ENCODE measurements around the gene JUP.
"Not testable (repeated sequence)": the region's sequence is repeated elsewhere in the genome, so short reads cannot be mapped to it uniquely, and the experiment has no call there.

Gene JUP

DNA sequence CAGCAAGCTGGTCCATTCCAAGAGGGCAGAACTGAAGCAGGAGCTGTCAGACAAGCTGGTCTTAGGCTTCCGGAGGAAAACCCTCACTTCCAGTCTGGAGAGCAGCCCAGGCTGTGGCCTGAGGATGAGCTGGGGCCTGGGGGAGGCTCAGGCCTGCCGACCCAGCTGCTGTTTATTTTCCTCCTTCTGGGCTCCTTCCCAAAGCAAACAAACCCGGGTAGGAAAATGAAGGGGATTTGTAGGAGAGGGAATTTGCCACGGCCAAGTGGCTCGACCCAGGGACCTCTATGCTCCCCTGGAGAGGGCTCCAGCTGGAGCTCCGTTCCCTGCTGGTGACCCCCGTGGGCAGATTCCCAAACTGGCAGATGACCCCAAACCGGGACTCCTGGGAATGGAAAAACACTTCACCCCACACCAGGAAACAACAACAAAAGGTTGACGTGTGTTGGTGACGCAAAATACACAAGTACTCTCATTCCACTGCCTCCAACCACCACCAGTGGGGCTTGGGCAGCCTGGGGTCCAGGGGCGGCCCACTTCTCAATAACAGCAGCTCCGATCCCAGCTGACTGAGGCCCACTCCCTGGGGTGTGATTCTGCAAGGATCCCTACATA lies 8.8 kb downstream of the JUP start:
- no peak for DNase-seq

DNA sequence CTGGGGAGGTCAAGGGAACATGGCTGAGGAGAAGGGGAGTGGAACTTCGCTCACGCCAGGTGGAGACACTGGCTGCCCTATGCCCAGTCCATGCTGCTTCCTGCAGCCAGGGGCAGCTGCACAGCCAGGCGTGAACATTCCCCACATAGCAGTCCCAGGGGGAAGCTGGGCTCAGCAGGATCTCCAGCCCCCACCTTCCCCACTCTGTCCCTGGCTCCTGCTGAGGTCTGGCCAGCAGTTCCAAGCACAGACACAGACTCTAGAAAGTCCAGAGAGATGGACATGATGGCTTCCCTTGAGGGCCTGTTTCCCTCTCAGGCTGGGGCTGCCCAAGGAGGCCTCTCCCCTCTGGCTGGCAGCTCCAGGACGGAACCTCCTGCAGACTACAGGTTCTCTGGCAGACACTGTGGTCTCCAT lies 9.3 kb downstream of the JUP start:
- no peak for DNase-seq

DNA sequence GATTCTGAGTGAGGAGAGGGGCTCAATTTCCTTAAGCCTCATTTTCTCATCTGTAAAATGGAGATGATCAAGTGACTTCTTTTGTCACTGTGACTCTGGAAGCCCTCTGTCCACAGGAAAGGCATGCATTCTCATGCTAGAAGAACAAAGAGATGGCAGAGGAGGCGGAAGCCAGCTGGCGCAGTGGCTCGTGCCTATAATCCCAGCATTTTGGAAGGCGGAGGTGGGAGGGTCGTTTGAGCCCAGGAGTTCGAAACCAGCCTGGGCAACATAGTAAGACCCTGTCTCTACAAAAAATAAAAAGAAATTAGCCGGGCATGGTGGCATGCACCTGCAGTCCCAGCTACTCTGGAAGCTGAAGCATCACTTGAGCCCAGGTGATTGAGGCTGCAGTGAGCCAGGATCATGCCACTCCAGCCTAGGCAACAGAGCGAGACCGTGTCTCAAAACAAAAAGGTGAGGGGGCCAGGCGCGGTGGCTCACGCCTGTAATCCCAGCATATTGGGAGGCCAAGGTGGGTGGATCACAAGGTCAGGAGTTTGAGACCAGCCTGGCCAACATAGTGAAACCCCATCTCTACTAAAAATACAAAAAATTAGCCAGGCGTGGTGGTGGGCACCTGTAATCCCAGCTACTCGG lies 10.1 kb downstream of the JUP start:
- not testable (repeated sequence) for DNase-seq

DNA sequence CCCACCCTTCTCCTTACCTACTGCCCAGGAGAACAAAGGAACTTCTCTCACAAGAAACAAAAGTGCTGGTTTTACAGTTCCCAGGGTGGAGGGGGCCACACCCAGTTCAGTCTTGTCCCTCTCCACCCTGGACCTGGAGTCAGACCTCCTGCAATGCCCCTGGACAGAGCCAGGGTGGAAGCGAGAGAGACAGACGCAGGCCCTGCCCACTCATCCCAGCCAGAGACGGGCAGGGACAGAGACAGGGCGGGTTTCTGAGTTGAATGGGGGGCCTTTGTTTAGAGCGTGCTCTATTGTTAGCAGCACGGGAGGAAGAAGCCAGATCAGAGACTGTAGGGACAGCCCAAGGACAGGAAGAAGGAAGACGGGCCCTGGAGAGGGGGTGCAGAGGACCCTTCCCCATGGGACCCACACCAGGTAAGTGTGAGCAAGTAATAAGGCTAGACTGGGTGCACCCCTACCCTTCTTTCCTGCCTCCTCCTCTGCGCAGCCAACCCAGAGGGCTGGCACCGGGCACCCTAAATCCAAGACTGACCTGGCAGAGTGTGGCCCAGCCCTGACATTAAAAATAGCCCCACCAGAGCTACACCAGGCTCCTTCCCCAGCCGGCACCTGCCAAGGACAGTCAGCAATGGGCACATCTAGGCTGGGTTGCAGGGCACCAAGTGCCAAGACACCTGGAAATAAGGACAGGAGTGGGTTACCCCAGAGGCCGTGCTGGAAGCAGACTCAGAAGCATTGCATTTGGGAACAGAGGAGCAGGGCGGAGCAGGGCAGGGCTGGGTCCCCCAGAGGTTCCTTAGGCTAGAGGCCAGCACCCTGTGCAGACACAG lies 10.9 kb downstream of the JUP start:
- no peak for DNase-seq

DNA sequence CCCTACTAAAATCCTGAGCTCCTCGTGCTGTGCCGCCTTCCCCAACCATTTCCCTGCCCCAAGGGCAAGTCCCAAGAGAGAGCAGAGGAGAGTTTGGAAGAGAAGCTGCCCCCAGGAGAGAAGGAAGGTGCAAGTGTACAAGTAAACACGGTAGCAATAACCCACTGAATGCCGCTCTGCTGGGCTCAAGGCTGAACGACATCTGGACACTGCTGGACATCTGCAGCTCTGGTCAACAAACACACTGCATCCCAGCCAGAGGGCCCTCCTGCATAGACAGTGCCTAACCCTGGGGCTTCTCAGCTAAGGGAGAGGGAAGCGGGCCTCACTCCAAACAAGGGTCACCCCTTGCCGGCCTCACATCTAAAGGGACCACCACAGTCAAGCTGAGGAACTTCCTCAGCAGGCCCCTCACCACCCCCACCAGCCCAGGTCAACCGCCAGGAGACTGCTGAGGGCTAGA lies 12.7 kb downstream of the JUP start:
- no peak for DNase-seq

DNA sequence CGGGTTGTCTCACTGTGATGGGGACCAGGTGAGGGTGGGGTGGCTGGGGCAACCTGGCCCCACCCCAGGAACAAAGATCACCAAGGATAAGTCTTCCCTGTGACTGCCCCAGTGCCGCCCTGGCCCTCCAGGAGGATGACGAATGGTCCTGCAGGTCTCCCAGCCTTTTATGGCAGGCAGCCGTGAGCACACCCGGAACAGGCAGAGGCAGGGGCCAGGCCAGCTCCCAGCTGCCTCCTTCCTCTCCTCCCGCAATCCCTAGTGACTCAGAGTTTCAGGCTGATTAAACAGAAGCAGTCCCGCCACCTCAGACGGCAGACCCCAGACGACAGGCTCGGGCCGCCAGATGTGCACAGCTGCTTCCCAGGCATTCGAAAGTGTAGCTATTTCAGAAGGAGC lies 13.3 kb downstream of the JUP start:
- DNase-seq, result no peak

DNA sequence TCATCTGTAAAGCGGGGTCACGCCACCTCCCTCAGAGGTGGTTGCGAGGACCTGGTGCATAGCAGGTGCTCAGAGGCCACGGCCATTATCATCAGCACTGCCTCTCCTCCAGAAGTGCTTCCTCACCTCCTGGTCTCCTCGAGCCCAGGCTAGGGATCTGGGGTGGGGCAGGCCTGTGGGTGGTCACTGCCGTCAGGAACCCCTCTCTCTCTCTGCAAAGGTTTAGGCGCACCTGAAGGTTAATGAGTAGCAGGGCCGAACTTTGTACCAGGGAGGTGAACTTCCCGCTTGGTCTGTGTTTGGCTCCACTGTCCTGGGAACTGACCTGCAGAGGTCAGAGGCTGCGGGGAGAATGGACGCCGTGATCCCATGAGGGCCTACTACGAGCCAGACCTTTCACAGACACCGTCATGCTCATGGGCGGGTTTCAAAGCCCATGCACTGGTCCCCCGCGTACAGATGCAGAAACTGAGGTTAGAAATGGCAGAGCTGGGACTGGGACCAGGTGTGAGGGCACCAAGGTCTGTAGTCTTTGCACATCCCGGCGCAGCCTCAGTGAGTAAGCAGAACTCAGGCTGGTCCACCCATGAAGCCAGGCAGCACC lies 13.8 kb downstream of the JUP start:
- DNase-seq, result no peak

DNA sequence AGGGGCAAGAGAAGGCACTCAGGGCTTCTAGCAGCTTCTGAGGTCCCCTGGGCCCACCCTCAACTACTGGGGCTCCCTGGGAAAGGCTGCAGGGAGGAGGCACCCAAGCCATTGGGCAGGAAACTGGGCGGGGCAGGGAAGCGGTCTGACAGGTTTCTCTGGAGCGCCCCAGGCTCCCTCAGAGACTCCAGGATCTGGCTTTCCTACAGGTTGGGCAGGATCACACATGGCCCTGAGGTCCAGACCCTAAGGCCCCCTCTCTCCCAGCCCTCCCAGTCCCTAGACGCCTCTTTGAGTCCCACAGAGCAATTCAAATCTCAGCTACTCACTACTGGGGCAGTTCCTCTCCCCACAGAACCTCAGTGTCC lies 14.3 kb downstream of the JUP start:
- DNase-seq, result no peak

DNA sequence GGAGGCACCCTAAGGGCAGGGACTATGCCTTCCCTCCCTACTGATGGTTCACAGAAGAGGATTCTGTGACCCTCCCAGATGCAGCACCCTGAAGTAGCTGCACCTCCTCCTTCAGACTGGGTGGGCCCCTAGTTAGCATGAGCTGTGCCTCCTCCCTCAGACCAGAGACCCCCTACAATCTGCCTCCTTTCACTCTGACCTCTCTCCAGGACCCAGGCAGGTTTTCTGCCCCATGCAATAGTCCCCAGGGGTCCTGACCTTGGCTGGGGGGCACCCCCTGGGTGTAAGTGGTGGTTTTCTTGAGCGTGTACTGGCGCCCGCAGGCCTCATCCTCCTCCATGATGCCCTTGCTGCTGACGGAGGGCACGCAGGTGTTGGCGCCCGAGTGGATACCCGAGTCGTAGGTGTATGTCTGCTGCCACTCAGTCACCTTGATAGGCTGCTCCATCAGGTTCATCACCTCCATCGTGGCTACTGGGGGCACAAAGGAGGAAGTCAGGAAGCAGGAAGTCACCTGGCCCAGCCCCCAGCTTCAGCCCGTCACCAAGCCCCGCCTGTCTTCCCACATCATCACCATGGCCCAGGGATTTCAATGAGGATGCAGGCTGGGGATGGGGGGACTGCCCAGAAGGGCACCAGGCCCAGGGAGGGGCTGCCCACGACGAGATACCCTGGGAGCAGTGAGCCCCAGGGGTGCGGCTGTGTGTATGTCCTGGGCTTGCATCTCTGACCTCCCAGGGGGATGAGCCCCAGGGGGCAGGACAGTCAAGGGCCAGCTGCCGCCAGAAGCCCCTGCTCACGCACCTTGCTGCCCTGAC lies 14.9 kb downstream of the JUP start:
- DNase-seq, result no peak

DNA sequence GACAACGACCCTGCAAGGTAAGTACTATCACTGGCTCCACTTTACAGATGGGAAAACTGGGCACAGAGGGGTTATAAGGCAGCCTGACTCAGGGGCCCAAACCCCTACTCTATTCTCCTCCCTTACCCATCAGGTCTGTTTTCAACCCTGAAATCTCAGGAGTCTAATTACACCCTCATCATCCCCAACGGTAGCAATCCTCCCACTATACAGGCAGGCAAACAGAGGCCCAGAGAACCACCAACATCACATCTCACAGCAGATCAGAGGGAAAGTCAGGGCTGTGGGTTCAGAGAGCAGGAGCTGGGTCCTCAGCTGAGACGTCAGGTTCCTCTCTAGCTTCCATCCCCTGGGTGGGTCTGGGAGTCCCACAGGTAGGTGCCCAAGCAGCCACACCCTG lies 16.5 kb downstream of the JUP start:
- no peak for DNase-seq

DNA sequence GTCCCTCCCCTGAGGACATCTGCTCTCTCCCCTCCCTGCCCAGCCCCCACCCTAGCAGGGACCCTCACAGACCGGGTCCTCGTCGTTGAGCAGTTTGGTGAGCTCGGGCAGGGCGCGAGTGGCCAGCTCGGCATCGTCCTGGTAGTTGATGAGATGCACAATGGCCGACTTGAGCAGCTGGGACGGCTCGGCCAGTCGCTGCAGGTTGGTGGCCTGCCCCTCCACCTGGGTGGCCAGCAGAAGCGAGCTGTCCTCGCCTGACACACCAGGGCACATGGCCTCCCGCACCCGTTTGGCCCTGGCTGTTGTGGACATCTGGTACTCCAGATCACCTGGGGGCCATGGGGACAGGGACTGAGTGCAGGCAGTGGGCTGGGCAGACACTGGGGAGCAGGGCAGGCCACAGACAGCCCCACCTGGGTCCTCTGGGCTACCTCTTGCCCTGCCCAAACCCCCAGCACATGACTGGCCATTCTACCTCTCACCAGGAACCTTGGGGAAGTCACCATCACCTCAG lies 17.1 kb downstream of the JUP start:
- no peak for DNase-seq

DNA sequence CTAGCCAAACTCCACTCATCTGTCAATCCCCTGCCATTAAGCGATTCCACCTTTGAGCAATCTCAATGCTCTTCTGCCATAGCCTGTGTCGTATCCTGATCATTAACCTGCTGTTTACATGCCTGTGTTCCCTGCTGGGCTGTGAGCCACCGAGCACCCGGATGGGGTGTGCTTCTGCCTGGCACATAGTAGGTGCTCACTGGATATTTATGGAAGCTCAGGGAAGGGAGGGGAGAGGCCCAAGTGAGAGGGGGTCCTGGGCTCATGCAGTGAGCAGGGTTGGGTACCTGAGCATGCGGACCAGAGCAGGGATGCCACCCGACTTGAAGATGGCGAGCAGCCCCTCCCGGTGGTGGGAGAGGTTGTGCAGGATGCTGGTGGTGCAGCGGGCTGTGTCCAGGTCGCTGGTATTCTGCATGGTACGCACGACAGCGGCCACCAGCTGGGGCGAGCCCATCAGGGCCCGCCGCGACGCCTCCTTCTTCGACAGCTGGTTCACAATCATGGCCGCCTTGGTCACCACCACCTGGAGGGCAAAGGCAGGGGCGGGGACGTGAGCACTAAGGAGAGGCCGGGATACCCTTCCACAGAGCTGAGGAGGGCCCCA lies 17.7 kb downstream of the JUP start:
- DNase-seq, result no peak

DNA sequence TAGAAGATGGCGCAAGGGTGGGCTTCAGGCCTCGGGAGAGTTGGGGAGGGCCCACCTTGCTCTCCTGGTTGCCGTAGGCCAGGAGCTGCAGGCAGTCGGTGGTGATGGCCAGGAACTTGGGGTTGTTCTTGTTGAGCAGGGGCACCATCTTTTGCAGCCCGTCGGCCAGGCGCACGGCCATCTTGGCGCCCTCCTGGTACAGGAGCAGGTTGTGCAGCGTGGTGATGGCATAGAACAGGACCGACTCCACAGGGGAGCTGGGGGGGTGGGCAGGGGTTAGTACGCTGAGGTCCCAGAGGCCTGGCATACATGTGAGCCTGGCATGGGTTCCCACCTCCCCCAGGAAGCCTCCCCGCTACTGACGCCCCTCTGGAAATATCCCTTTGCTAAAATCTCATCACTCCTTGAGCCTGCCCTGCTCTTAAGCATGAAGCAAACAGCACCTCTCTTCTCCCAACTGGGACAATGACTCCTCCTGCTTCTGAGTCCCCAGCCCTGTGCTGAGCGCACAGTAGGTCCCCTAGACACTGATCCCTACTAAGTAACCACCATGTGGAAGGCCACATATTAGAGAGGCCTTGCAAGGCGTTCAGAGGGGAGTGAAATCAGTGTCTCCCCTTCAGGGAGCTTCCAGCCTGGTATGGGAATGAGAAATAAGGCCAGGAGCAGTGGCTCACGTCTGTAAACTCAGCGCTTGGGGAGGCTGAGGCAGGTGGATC lies 19.0 kb downstream of the JUP start:
- DNase-seq, result no peak

DNA sequence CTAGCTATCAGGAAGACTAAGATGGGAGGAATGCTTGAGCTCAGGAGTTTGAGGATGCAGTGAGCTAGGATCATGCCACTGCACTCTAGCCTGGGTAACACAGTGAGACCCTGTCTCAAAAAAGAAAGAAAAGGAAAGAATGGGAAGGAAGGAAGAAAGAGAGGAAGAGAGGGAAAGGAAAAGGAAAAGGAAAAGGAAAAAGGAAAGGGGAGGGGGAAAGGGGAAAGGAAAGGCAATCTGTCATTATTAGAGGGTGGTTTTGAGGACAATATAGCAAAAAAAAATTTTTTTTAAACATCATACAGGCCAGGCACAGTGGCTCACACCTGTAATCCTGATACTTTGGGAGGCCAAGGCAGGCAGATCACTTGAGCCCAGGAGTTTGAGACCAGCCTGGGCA lies 20.4 kb downstream of the JUP start:
- no peak for DNase-seq

DNA sequence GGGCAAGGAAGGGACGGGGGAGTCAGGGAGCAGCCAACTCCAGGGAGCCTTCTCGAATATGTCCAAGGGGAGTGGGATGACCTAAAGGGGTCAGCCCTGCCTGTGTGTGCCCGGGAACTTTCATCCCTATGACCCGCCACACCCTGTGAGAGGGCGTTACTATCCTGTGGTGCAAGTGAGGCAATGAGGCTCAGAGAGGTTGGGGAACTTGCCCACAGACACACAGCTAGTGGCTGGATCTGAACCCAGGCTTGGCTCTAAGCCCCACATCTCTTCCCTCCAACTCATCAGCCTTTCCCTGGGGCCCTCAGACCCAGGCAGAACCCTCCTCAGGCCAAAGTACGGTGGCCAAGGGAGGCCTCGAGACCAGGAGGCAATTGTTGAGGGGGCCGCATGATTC lies 23.2 kb downstream of the JUP start:
- no peak for DNase-seq

DNA sequence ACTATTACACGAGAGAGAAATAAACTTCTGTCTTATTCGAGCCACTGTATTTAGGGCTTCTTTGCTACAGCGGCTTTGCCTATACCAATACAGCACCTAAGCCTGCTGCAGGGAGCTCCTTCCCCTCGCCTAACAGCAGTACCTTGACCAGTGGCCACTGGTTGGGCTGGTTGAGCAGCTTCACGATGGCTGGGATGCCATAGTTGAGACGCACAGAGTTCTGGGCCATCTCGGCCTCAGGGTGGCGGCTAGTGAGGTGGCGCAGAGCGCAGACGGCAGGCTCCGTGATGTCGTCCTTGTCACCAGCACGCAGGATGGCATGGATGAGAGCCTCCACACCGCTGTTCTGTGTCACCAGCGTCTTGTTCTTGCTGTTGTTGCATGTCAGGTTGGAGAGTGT lies 23.7 kb downstream of the JUP start:
- DNase-seq, result no peak

DNA sequence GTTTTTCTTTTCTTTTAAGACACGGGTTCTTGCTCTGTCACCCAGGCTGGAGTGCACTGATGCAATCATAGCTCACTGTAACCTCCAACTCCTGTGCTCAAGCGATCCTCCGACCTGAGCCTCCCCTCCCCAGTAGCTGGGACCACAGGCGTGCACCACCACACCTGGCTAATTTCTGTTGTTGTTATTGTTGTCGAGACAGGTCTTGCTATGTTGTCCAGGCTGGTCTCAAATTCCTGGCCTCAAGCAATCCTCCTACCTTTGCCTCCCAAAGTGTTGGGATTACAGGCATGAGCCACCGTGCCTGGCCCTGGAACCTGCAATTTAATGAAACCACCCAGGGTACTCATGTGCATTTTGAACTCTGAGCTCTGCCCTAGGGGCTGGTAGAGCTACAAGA lies 24.1 kb downstream of the JUP start:
- no peak for DNase-seq

DNA sequence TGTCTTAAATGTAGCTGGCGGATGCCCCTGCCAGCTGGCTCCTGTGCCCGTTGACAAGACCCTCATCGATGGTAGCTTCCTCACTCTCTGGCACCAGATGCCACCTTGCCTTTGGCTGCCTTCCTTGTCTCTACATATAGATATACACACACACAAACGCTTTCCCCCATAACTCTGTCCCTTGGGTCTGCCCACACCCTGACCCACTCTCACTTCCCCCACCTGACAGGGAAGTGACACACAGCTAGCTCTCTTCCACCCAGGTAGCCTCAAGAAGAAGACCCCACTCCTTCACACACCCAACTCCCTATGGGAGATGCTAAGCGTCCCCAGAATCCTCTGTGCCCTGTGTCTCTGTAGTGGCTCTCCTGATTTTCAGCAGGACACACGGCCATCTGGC lies 25.6 kb downstream of the JUP start:
- no peak for DNase-seq

DNA sequence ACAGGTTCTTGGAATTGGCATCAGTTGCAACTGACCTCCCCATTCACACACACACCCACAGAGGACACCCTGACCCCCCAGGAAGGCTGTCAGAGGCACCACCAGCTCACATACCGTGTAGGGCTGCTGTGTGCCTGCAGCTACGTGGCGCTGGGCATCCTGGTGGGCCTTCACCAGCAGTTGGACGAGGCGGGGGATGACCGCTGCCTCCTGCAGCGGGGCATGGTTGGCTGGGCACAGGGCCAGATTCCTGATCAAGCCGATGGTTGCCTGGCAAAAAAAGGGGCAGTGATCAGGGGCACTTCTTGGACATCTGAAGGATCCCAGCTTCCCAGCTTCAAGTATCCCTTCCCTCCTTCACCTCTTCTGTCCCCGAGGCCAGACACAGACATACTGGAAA lies 27.9 kb downstream of the JUP start:
- DNase-seq, result no peak

DNA sequence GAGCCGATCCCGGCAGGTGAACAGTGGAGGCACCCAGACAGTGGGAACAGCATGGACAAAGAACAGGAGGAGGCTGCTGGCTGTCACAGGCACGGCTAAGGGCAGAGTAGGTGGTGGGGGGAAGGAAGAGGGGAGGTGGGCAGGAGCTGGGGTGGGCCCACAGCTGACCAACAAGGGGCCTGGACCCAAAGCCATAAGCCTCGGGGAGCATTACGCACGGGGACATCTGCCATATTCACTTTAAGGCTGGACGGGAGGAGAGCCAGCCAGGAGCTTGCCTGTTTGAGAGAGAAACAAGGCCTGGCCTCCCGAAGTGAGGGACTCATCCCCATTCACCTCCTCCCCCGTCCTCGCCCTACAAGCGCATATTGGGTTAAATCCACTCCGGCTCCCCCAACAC lies 32.4 kb downstream of the JUP start:
- DNase-seq, result no peak

DNA sequence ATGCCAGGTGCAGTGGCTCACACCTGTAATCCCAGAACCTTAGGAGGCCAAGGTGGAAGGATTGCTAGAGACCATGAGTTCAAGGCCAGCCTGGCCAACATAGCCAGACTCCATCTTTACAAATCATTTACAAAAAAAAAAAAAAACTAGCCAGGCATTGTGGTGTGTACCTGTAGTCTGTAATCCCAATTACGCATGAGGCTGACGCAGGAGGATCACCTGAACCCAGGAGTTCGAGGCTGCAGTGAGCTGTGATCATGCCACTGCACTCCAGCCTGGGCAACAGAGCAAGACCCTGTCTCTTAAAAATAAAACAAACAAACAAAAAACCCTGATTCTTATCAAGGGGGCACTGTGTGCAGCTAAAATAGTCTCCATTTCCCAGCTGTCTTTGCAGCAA lies 35.2 kb downstream of the JUP start:
- no peak for DNase-seq

DNA sequence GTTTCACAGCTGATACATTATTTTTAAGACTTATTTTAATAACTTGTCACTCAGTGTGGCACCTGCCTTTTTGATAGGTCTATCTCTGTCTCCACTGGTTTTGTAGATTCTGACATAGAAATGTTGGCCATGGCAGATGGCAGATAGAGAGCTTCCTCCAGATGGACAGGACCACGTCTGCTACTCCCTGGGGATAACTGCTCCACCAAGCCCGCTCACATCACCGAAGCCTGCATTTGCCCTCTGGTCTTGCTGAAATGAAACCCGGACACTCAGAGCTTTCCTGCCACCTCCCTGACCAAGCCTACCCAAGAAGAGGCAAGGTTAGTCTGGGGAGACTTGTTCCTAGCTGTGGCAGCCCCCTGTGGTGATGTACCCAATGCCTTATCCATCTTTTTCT lies 35.6 kb downstream of the JUP start:
- no peak for DNase-seq

All from suppressor macrophage treated with lipopolysaccharide for 4 hours (primary cell).